ENCODE results near the gene FRMD4A.

FRMD4A gene

GRCh38 chr10:14330388-14331061 lies at the start of gene FRMD4A:
FRMD4A (minus strand) TSS chr10:14330924.
- no peak for DNase-seq

GRCh38 chr10:14379556-14380280 lies 49.0 kb upstream of the FRMD4A start:
- DNase-seq: no peak

- DNase-seq: no peak
These were observed 47.8 kb upstream of the FRMD4A start for GRCh38 chr10:14378387-14378960.

- DNase-seq: no peak
These were observed 47.0 kb upstream of the FRMD4A start for GRCh38 chr10:14377591-14378175.

GRCh38 chr10:14374745-14375445 lies 44.2 kb upstream of the FRMD4A start:
- no peak for DNase-seq

GRCh38 chr10:14372606-14373005 lies 41.9 kb upstream of the FRMD4A start:
- DNase-seq: no peak

- no peak for DNase-seq
These were observed 40.9 kb upstream of the FRMD4A start for GRCh38 chr10:14371581-14371980.

- no peak for DNase-seq
These were observed 40.2 kb upstream of the FRMD4A start for GRCh38 chr10:14370894-14371293.

- DNase-seq: no peak
These were observed 39.2 kb upstream of the FRMD4A start for GRCh38 chr10:14369906-14370305.

- no peak for DNase-seq
These were observed 36.0 kb upstream of the FRMD4A start for GRCh38 chr10:14366760-14367159.

GRCh38 chr10:14365266-14365665 lies 34.5 kb upstream of the FRMD4A start:
- DNase-seq: no peak

GRCh38 chr10:14362104-14362503 lies 31.4 kb upstream of the FRMD4A start:
- no peak for DNase-seq

GRCh38 chr10:14360961-14361360 lies 30.2 kb upstream of the FRMD4A start:
- no peak for DNase-seq

- DNase-seq: no peak
These were observed 29.8 kb upstream of the FRMD4A start for GRCh38 chr10:14360515-14360914.

GRCh38 chr10:14358886-14359573 lies 28.3 kb upstream of the FRMD4A start:
- DNase-seq: peak; percentile 68

GRCh38 chr10:14356921-14357320 lies 26.2 kb upstream of the FRMD4A start:
- no peak for DNase-seq

- no peak for DNase-seq
These were observed 25.0 kb upstream of the FRMD4A start for GRCh38 chr10:14355750-14356149.

GRCh38 chr10:14353291-14353913 lies 22.7 kb upstream of the FRMD4A start:
- no peak for DNase-seq

GRCh38 chr10:14350006-14350405 lies 19.3 kb upstream of the FRMD4A start:
- no peak for DNase-seq

- DNase-seq: no peak
These were observed 18.4 kb upstream of the FRMD4A start for GRCh38 chr10:14349081-14349480.

GRCh38 chr10:14345262-14345661 lies 14.5 kb upstream of the FRMD4A start:
- DNase-seq: no peak

Data from COR-L47 (cell line).